B cell (primary cell): Measurements from ENCODE around the gene GABRG3. TPM values are rescaled to one million over a fixed set of nuclear protein-coding genes. Genes with fewer than 3 reads are reported as not detected.

Experiments
- ATAC-seq: fragments of 200-7000 bp; cut with Tn5 transposase; one replicate; pipeline ENCODE4 v1.10.0; 2021; ENCODE audit warnings: low read depth, mild to moderate bottlenecking, moderate number of reproducible peaks, moderate library complexity
- CTCF ChIA-PET: fragments of 350-600 bp; sonication (Branson Sonifier 250); formaldehyde crosslinking; loops from one replicate; lab custom pipeline; 2021; ENCODE audit warnings: antibody characterized with exemption, inconsistent platforms; lab: Charles Lee
- POLR2A ChIA-PET: fragments of 350-600 bp; sonication (Branson Sonifier 250); formaldehyde crosslinking; loops from one replicate; lab custom pipeline; 2021; ENCODE audit warnings: antibody characterized with exemption; lab: Charles Lee
- DNase-seq: peaks from one replicate; pipeline ENCODE4 v3.0.0; 2013
- H2AFZ ChIP-seq: 2 replicates; pipeline ENCODE4 v1.6.1; 2012; ENCODE audit warnings: mild to moderate bottlenecking, low read depth, low read length; ENCODE audit not compliant: insufficient read depth, poor library complexity, severe bottlenecking
- H3K27ac ChIP-seq, 2 donors: 1 replicate in 1 of 2; 2 replicates in 1 of 2; pipeline ENCODE4 v1.5.1; 2012 to 2013; ENCODE audit warnings: low read length in 2 of 2, mild to moderate bottlenecking in 2 of 2, moderate library complexity in 1 of 2
- H3K27me3 ChIP-seq, 4 experiments: fragments of 200-600 bp in 1 of 4; sonication (generic) in 1 of 4; replicated peaks in 1 of 4; 1 replicate in 2 of 4; 2 replicates in 2 of 4; pipeline versions ENCODE4 v1.6.1 to v1.7.0; 2013 to 2016; ENCODE audit warnings: low read length in 3 of 4, mild to moderate bottlenecking in 2 of 4, mixed read lengths in 1 of 4, moderate library complexity in 1 of 4; ENCODE audit not compliant: insufficient read depth in 4 of 4, control insufficient read depth in 3 of 4; ENCODE audit errors: control extremely low read depth in 1 of 4
- H3K36me3 ChIP-seq, 2 experiments: replicated peaks in 1 of 2; 1 replicate in 1 of 2; 2 replicates in 1 of 2; pipeline versions ENCODE4 v1.6.1 to v1.7.1; 2013; ENCODE audit warnings: low read length in 1 of 2; ENCODE audit not compliant: insufficient read depth in 2 of 2, control insufficient read depth in 1 of 2; ENCODE audit errors: control extremely low read depth in 1 of 2, extremely low read depth in 1 of 2
- H3K4me1 ChIP-seq, 2 donors: fragments of 200-600 bp in 1 of 2; sonication (generic) in 1 of 2; 1 replicate in 1 of 2; 2 replicates in 1 of 2; pipeline versions ENCODE4 v1.5.1 to v1.6.1; 2013 to 2017; ENCODE audit warnings: low read length in 2 of 2; ENCODE audit not compliant: control insufficient read depth in 2 of 2, insufficient read depth in 2 of 2
- H3K4me2 ChIP-seq: replicated peaks from 2 replicates; pipeline ENCODE3; 2012; ENCODE audit warnings: mild to moderate bottlenecking, low read depth, low read length; ENCODE audit not compliant: poor library complexity, severe bottlenecking
- H3K4me3 ChIP-seq, 5 experiments: fragments of 200-600 bp in 1 of 5; sonication (generic) in 1 of 5; 1 replicate in 3 of 5; 2 replicates in 2 of 5; pipeline versions ENCODE4 v1.5.1 to v1.7.0; 2011 to 2016; ENCODE audit warnings: low read length in 4 of 5, mild to moderate bottlenecking in 4 of 5, low read depth in 2 of 5, control low read depth in 1 of 5, moderate library complexity in 1 of 5; ENCODE audit not compliant: insufficient read depth in 1 of 5; ENCODE audit errors: control extremely low read depth in 1 of 5, extremely low read depth in 1 of 5
- H3K79me2 ChIP-seq: fragments of 200-600 bp; sonication (generic); one replicate; pipeline ENCODE4 v1.6.0; 2016; ENCODE audit warnings: low read length; ENCODE audit not compliant: control insufficient read depth, insufficient read depth
- H3K9ac ChIP-seq: fragments of 200-600 bp; sonication (generic); 2 replicates; pipeline ENCODE4 v1.6.1; 2017; ENCODE audit warnings: mild to moderate bottlenecking, low read length, moderate library complexity
- H3K9me3 ChIP-seq, 3 donors: one replicate each; pipeline versions ENCODE4 v1.6.1 to v1.7.1; 2013; ENCODE audit warnings: low read length in 2 of 3; ENCODE audit not compliant: control insufficient read depth in 2 of 3, insufficient read depth in 1 of 3; ENCODE audit errors: control extremely low read depth in 1 of 3
- H4K20me1 ChIP-seq: 2 replicates; pipeline ENCODE4 v1.6.0; 2012; ENCODE audit warnings: mild to moderate bottlenecking, low read length; ENCODE audit not compliant: insufficient read depth, control insufficient read depth, poor library complexity, severe bottlenecking
- H3K27ac Mint-ChIP-seq: one replicate; pipeline ENCODE4 v1.8.0; 2021; ENCODE audit warnings: mixed read lengths
- H3K27me3 Mint-ChIP-seq: one replicate; pipeline ENCODE4 v1.8.0; 2021; ENCODE audit warnings: mixed read lengths
- H3K4me1 Mint-ChIP-seq: one replicate; pipeline ENCODE4 v1.8.0; 2021; ENCODE audit warnings: mixed read lengths
- H3K4me3 Mint-ChIP-seq: one replicate; pipeline ENCODE4 v1.8.0; 2021; ENCODE audit warnings: mixed read lengths
- H3K9me3 Mint-ChIP-seq: one replicate; pipeline ENCODE4 v1.8.0; 2022; ENCODE audit warnings: mixed read lengths; ENCODE audit not compliant: insufficient read depth
- EZH2 ChIP-seq: IDR thresholded peaks from 2 replicates; pipeline ENCODE4 v1.6.1; 2012; ENCODE audit warnings: borderline replicate concordance, low read depth, mild to moderate bottlenecking, moderate library complexity, low read length; ENCODE audit not compliant: insufficient read depth, poor library complexity, severe bottlenecking
- WGBS: methylation state at CpG from one replicate; pipeline ENCODE4 v1.1.5; 2013; ENCODE audit warnings: missing lambda C conversion rate; ENCODE audit not compliant: insufficient coverage; 5-methylcytosine and 5-hydroxymethylcytosine counted together
- intact Hi-C: fragments of 100-400 bp; cut with micrococcal nuclease; formaldehyde crosslinking; loops from one replicate; pipeline ENCODE4 v1.10.0; 2022
- polyA plus RNA-seq: library from polyadenylated mRNA; depleted of rRNA; stranded (reverse); fragments of >200 nt; gene quantifications from 2 replicates; pipeline ENCODE4 v1.2.3, GENCODE V29; 2012
- total RNA-seq, 2 donors: library from RNA; stranded (reverse); fragments of 120-200 nt in 1 of 2; gene quantifications; 1 replicate in 1 of 2; 2 replicates in 1 of 2; pipeline versions ENCODE4 v1.2.3 to v1.2.4, GENCODE V29; 2013 to 2022
- TF ChIP-seq, protein P1 (sequence below): fragments of 200-600 bp; IDR thresholded peaks from one replicate; pipeline ENCODE4 v1.8.0; 2022; ENCODE audit warnings: antibody characterized with exemption, mild to moderate bottlenecking

GABRG3 gene
- total and polyA plus RNA-seq, 2 donors (not counting 1 experiment from before 2014, with no cell fraction given) = not detected

DNA sequence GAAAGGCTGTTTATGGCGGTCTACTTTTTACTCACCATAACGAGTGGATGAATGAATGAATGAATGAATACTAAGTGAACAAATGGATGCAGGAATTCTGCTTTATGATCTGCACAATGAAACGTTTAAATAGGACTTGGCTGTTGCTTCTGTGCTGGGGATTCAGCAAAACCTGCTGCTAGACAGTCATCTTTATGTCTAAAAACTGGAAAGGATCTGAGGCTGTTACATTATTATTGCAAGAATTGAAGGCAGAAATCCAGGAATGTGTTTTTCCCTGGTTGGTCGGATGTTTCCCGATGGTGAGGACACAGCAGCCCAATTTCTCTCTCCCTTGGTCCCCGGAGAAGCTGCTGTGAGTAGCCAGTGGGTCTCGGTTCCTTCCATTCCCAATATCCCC lies 94.2 kb downstream of the GABRG3 start:
- DNase-seq (no peak), ATAC-seq (no peak)

GRCh38 chr15:27065785-27066184 lies 94.8 kb downstream of the GABRG3 start:
- POLR2A ChIA-PET = no interaction called here
- H3K27ac ChIP-seq = no peak overlapping the region
- H3K4me2 ChIP-seq = no peak overlapping the region
- no peaks in the 10 kb centered on the region for H3K4me1 ChIP-seq
- H4K20me1 ChIP-seq = no peaks in the 10 kb centered on the region
- DNase-seq = no peak
- no peak overlapping the region for H2AFZ ChIP-seq
- Mint-ChIP-seq H3K4me1 (no peaks in the 10 kb centered on the region), H3K4me3 (no peak overlapping the region), H3K9me3 (peaks cover 16% of the 10 kb centered on the region), H3K27me3 (no peaks in the 10 kb centered on the region), H3K27ac (no peak overlapping the region)
- intact Hi-C loops = no loop called here
- no peak overlapping the region for H3K4me3 ChIP-seq
- H3K79me2 ChIP-seq = no peaks in the 10 kb centered on the region
- no peak overlapping the region for H3K9ac ChIP-seq
- no peaks in the 10 kb centered on the region for H3K36me3 ChIP-seq
- TF ChIP-seq, protein P1, sequence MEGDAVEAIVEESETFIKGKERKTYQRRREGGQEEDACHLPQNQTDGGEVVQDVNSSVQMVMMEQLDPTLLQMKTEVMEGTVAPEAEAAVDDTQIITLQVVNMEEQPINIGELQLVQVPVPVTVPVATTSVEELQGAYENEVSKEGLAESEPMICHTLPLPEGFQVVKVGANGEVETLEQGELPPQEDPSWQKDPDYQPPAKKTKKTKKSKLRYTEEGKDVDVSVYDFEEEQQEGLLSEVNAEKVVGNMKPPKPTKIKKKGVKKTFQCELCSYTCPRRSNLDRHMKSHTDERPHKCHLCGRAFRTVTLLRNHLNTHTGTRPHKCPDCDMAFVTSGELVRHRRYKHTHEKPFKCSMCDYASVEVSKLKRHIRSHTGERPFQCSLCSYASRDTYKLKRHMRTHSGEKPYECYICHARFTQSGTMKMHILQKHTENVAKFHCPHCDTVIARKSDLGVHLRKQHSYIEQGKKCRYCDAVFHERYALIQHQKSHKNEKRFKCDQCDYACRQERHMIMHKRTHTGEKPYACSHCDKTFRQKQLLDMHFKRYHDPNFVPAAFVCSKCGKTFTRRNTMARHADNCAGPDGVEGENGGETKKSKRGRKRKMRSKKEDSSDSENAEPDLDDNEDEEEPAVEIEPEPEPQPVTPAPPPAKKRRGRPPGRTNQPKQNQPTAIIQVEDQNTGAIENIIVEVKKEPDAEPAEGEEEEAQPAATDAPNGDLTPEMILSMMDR = no peak
- no peak for TF ChIP-seq EZH2
- CTCF ChIA-PET = no interaction called here
- H3K9me3 ChIP-seq = peaks cover 0 to 32% (median 15%) of the 10 kb centered on the region in 3 donors
- H3K27me3 ChIP-seq = no peaks in the 10 kb centered on the region
- ATAC-seq = no peak
- WGBS = no CpG with 5 or more reads among the region's 4 CpGs

More for the DNA sequence above, 94.2 kb downstream of the GABRG3 start:
- H3K27ac ChIP-seq = no peak overlapping the region
- no peak overlapping the region for H2AFZ ChIP-seq
- TF ChIP-seq, protein P1 = no peak
- no peak for TF ChIP-seq EZH2
- H3K36me3 ChIP-seq = no peaks in the 10 kb centered on the region
- peaks cover 0 to 32% (median 15%) of the 10 kb centered on the region in 3 donors for H3K9me3 ChIP-seq
- no peak overlapping the region for H3K4me3 ChIP-seq
- intact Hi-C loops = no loop called here
- ChIA-PET POLR2A (no interaction called here), CTCF (no interaction called here)
- 95% methylated on average over 3 of the region's 7 CpGs for WGBS
- H3K4me2 ChIP-seq = no peak overlapping the region
- H3K4me3 Mint-ChIP-seq = no peak overlapping the region
- H3K4me1 Mint-ChIP-seq = no peaks in the 10 kb centered on the region
- H4K20me1 ChIP-seq = no peaks in the 10 kb centered on the region
- no peaks in the 10 kb centered on the region for H3K4me1 ChIP-seq
- H3K27me3 ChIP-seq = no peaks in the 10 kb centered on the region
- no peak overlapping the region for H3K27ac Mint-ChIP-seq
- H3K9ac ChIP-seq = no peak overlapping the region
- H3K9me3 Mint-ChIP-seq = peaks cover 16% of the 10 kb centered on the region
- no peaks in the 10 kb centered on the region for H3K79me2 ChIP-seq
- H3K27me3 Mint-ChIP-seq = no peaks in the 10 kb centered on the region
